ENCODE results near the gene C9orf50.
A peak's percentile ranks its signal among the peaks of the same experiment; 100 is the strongest.
"Not testable (repeated sequence)": the region's sequence is repeated elsewhere in the genome, so short reads cannot be mapped to it uniquely, and the experiment has no call there.

The C9orf50 gene

GRCh38 chr9:129648092-129648763 lies 27.3 kb upstream of the C9orf50 start:
- no peak for DNase-seq (ENCODE audit: low spot score)

- no peak for DNase-seq (ENCODE audit: low spot score)
These were observed 26.7 kb upstream of the C9orf50 start for GRCh38 chr9:129647635-129648034.

GRCh38 chr9:129646654-129647053 lies 25.8 kb upstream of the C9orf50 start:
- DNase-seq (ENCODE audit: low spot score): no peak

- DNase-seq (ENCODE audit: low spot score): no peak
These were observed 25.4 kb upstream of the C9orf50 start for GRCh38 chr9:129646252-129646651.

GRCh38 chr9:129644902-129645301 lies 24.0 kb upstream of the C9orf50 start:
- no peak for DNase-seq (ENCODE audit: low spot score)

- DNase-seq (ENCODE audit: low spot score): no peak
These were observed 23.5 kb upstream of the C9orf50 start for GRCh38 chr9:129644365-129644764.

GRCh38 chr9:129643706-129644105 lies 22.8 kb upstream of the C9orf50 start:
- DNase-seq (ENCODE audit: low spot score): no peak

- peak; percentile 97 for DNase-seq (ENCODE audit: low spot score)
These were observed 21.1 kb upstream of the C9orf50 start, which contains the start of gene ASB6 for GRCh38 chr9:129641750-129642585. ASB6 (minus strand) TSS chr9:129642151; CDS start chr9:129641999, 152 bp downstream.

- DNase-seq (ENCODE audit: low spot score): peak; percentile 56
These were observed 20.2 kb upstream of the C9orf50 start for GRCh38 chr9:129640871-129641749.

GRCh38 chr9:129640086-129640870 lies 19.4 kb upstream of the C9orf50 start:
- peak; percentile 78 for DNase-seq (ENCODE audit: low spot score)

GRCh38 chr9:129639756-129640085 lies 18.8 kb upstream of the C9orf50 start:
- no peak for DNase-seq (ENCODE audit: low spot score)

- DNase-seq (ENCODE audit: low spot score): no peak
These were observed 18.2 kb upstream of the C9orf50 start for GRCh38 chr9:129639034-129639630.

- no peak for DNase-seq (ENCODE audit: low spot score)
These were observed 17.0 kb upstream of the C9orf50 start for GRCh38 chr9:129637673-129638439.

GRCh38 chr9:129637102-129637501 lies 16.2 kb upstream of the C9orf50 start:
- no peak for DNase-seq (ENCODE audit: low spot score)

GRCh38 chr9:129636343-129636742 lies 15.4 kb upstream of the C9orf50 start:
- not testable (repeated sequence) for DNase-seq (ENCODE audit: low spot score)

- no peak for DNase-seq (ENCODE audit: low spot score)
These were observed 14.5 kb upstream of the C9orf50 start for GRCh38 chr9:129635099-129636065.

- no peak for DNase-seq (ENCODE audit: low spot score)
These were observed 12.9 kb upstream of the C9orf50 start for GRCh38 chr9:129633848-129634247.

- DNase-seq (ENCODE audit: low spot score): no peak
These were observed 12.3 kb upstream of the C9orf50 start for GRCh38 chr9:129633207-129633606.

- DNase-seq (ENCODE audit: low spot score): no peak
These were observed 11.6 kb upstream of the C9orf50 start for GRCh38 chr9:129632460-129632859.
